ENCODE measurements around the gene DGKB. TPM values are rescaled to one million over a fixed set of nuclear protein-coding genes. Genes with fewer than 3 reads are reported as not detected.

The DGKB gene
- total and polyA plus RNA-seq, 2 of the 8 experiments (the other 6 are each of a cell fraction or from before 2014, with no cell fraction given): 1.9 to 2.6 TPM

GRCh38 chr7:14289957-14290356, 612.6 kb downstream of the DGKB start (continued):
- no peak for TF ChIP-seq CHD7 (IDR thresholded peaks at IDR 0.05; ENCODE audit: insufficient replicate concordance, low read length)
- TF ChIP-seq NRF1 (IDR thresholded peaks at IDR 0.05; ENCODE audit: low read depth, low read length): no peak
- no peak for TF ChIP-seq KDM5A (IDR thresholded peaks at IDR 0.05; ENCODE audit: low read length)
- no peak for TF ChIP-seq CBX5 (IDR thresholded peaks at IDR 0.05; ENCODE audit: low read depth, low read length)
- TF ChIP-seq HDAC6 (IDR thresholded peaks at IDR 0.05; ENCODE audit: low read depth, low read length): no peak
- TF ChIP-seq GTF2F1 (IDR thresholded peaks at IDR 0.05; ENCODE audit: borderline replicate concordance, low read depth, low read length): no peak
- no peak for TF ChIP-seq TAF7 (optimal IDR thresholded peaks at IDR 0.05; ENCODE audit: borderline replicate concordance, low read depth, low read length)
- TF ChIP-seq CHD1 (IDR thresholded peaks at IDR 0.05; ENCODE audit: low read depth, low read length): no peak
- TF ChIP-seq JUND (IDR thresholded peaks at IDR 0.05; ENCODE audit: low read length): no peak
- TF ChIP-seq TAF1 (IDR thresholded peaks at IDR 0.05; ENCODE audit: low read depth, low read length): no peak
- no peak for TF ChIP-seq TCF12 (IDR thresholded peaks at IDR 0.05; ENCODE audit: low read depth, low read length)
- no peak for TF ChIP-seq USF2 (IDR thresholded peaks at IDR 0.05; ENCODE audit: low read length)

Data from H1 (cell line).